GM19467 (cell line): ENCODE measurements around the gene ZNF407.

ENCODE experiments used
- ATAC-seq: cut with Tn5 transposase; IDR thresholded peaks from one replicate; pipeline ENCODE4 v1.9.1; 2021; ENCODE audit warnings: mild to moderate bottlenecking, moderate library complexity; ENCODE audit not compliant: unreplicated experiment

Gene ZNF407

GRCh38 chr18:74624466-74624865, 26.8 kb downstream of the ZNF407 start:
- no peak for ATAC-seq

- no peak for ATAC-seq
Measured at GRCh38 chr18:74625157-74625556, 27.5 kb downstream of the ZNF407 start.

GRCh38 chr18:74626049-74626874, 28.6 kb downstream of the ZNF407 start:
- ATAC-seq: no peak

- no peak for ATAC-seq
Measured at GRCh38 chr18:74630804-74631203, 33.1 kb downstream of the ZNF407 start.

GRCh38 chr18:74631212-74631611, 33.5 kb downstream of the ZNF407 start:
- ATAC-seq: no peak

- no peak for ATAC-seq
Measured at GRCh38 chr18:74631623-74632350, 34.1 kb downstream of the ZNF407 start.

- ATAC-seq: no peak
Measured at GRCh38 chr18:74632351-74632679, 34.6 kb downstream of the ZNF407 start.

GRCh38 chr18:74632856-74633255, 35.2 kb downstream of the ZNF407 start:
- ATAC-seq: no peak

GRCh38 chr18:74633652-74634352, 36.1 kb downstream of the ZNF407 start:
- ATAC-seq: no peak

GRCh38 chr18:74635224-74635975, 37.7 kb downstream of the ZNF407 start:
- ATAC-seq: no peak

GRCh38 chr18:74637070-74637469, 39.4 kb downstream of the ZNF407 start:
- ATAC-seq: no peak

- no peak for ATAC-seq
Measured at GRCh38 chr18:74638210-74638609, 40.5 kb downstream of the ZNF407 start.

GRCh38 chr18:74644713-74645112, 47.0 kb downstream of the ZNF407 start:
- ATAC-seq: no peak

GRCh38 chr18:74645679-74646078, 48.0 kb downstream of the ZNF407 start:
- no peak for ATAC-seq

GRCh38 chr18:74651327-74652128, 53.9 kb downstream of the ZNF407 start:
- no peak for ATAC-seq

- ATAC-seq: no peak
Measured at GRCh38 chr18:74652392-74652988, 54.8 kb downstream of the ZNF407 start.

- no peak for ATAC-seq
Measured at GRCh38 chr18:74654638-74655037, 57.0 kb downstream of the ZNF407 start.

- no peak for ATAC-seq
Measured at GRCh38 chr18:74661008-74661407, 63.3 kb downstream of the ZNF407 start.

- ATAC-seq: no peak
Measured at GRCh38 chr18:74661691-74662090, 64.0 kb downstream of the ZNF407 start.

GRCh38 chr18:74662622-74663021, 65.0 kb downstream of the ZNF407 start:
- ATAC-seq: no peak
